HG03139 (cell line): ENCODE measurements around the gene TSEN54.

Experiments used
- ATAC-seq: cut with Tn5 transposase; IDR thresholded peaks from one replicate; pipeline ENCODE4 v1.9.1; 2021; ENCODE audit not compliant: unreplicated experiment

TSEN54 gene

DNA sequence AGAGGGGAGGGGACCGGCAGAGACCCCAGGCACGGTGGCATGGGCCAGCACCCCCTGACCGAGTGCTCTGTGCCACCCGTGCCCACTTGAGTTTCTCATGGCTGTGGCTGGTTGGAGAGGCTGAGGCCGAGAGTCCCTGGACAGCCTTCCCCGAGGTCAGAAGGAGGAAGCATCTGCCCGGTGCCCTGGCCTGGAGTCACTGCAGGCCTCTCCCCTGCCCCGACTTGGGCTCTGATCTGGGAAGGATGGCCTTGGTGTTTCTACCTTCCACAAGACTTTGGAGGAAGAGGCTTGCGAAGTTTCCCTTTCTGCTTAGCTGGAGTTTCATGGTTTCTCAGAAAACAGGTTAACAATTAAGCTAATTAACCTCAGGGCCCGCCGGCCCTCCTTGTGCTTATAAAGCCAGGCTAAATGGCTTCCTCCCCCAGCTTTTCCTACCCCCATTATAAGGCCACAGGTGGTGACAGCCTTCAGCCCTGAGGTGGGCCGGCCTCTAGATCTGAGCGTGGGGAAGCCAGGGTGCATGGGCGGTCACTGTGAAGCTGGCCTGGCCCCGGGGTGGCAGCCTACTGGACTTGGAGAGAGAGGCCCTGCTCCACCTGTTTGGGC is 26.5 kb downstream of the TSEN54 start:
- no peak for ATAC-seq

DNA sequence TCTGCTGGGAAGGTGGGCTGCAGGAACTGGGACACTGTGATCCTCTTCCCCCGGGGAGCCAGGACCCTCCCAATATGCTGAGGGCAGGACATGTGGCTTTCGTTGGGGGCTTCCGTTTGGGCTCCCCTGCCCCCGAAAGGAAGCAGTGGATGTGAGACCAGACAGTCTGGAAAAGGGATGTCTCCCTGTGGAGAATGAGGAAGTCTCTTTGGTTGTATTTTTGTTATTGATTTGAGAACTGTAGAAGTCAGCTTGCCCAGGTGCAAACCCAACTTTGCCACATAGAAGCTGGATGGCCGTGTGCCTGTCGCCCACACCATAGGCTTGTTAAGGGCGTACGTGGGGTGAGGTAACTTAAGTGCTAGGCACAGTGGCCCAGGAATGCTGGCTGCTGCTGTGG is 27.9 kb downstream of the TSEN54 start:
- ATAC-seq, result no peak

- no peak for ATAC-seq
Measured at GRCh38 chr17:75546181-75546580, 29.9 kb downstream of the TSEN54 start.

DNA sequence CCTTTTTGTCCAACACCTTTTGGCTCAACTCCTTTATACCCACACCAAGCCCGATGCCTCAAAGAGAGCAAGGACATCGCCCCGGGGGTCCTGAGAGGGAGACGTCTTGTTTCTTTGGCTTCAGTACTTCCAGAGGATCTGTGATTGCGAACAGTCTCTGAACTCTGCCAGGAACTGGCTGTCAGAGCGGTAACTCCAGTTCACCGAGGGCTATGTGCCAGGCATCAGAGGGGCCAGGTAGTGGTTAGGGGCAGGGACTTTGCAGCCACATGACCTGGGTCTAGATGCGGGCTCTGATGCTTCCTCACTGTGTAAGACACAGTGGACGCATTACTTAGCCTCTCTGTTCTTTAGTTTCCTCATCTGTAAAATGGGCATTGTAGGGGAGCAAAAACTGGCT is 30.8 kb downstream of the TSEN54 start:
- no peak for ATAC-seq

DNA sequence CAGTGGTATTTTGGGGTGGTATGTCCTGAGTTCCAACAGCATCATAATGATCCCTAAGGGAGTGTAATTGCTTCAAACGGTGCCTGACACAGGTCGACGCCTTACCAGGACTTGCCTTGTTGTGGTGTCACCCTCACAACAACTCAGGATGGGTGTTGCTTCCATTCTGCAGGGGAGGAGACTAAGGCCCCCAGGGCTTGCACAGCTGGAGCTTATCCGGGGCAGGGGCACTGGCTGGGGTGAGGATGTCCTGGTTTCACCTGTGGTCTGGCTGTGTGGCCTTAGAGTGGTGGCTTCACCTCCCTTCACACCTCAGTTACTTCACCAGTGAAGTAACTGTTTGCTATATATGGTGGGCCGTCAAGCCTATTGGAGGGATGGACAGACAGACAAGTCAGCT is 32.5 kb downstream of the TSEN54 start:
- ATAC-seq, result no peak

GRCh38 chr17:75549246-75550138 is 33.2 kb downstream of the TSEN54 start:
- ATAC-seq, result no peak

- no peak for ATAC-seq
Measured at GRCh38 chr17:75550139-75550465, 33.8 kb downstream of the TSEN54 start.

- no peak for ATAC-seq
Measured at GRCh38 chr17:75551266-75551665, 34.9 kb downstream of the TSEN54 start.

- no peak for ATAC-seq
Measured at GRCh38 chr17:75552425-75553294, 36.3 kb downstream of the TSEN54 start.

GRCh38 chr17:75553295-75554110 is 37.2 kb downstream of the TSEN54 start:
- no peak for ATAC-seq

- no peak for ATAC-seq
Measured at GRCh38 chr17:75555679-75556153, 39.4 kb downstream of the TSEN54 start.

DNA sequence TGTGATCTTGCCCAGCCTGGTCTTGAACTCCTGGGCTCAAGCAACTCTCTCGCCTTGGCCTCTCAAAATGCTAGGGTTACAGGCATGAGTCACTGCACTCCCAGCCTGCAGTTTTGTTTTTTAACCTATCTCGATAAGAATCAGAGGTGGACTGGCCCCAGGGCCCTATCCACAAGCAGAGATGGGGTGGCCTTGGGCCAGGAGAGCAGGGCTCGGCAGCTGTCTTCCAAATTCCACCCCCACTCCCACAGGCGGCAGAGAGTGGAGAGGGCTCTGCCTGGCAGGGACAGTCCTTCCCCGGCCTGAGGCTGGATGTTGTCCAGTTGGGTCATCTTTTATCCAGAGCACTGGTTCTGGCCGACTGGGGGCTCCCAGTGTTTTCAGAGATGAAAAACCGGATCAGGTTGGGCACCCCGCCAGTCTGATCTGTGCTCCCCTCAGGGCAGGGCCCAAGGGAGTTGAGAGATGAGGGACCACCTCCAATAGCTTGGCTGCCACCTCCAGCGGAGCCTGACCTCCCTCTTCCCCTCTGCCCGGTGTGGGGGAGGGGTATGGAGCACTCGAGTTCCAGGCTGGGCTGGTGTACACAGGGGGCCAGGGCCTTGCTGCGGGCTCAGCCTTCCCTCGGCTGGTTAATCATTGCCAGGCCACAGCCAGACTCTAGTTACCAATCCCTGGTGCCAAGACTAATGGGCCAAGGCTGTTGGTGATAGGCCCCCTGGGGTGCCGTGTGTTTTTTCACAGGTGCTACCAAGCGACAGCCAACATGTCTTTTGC is 40.9 kb downstream of the TSEN54 start:
- no peak for ATAC-seq

- ATAC-seq, result no peak
Measured at GRCh38 chr17:75557852-75558665, 41.7 kb downstream of the TSEN54 start.

DNA sequence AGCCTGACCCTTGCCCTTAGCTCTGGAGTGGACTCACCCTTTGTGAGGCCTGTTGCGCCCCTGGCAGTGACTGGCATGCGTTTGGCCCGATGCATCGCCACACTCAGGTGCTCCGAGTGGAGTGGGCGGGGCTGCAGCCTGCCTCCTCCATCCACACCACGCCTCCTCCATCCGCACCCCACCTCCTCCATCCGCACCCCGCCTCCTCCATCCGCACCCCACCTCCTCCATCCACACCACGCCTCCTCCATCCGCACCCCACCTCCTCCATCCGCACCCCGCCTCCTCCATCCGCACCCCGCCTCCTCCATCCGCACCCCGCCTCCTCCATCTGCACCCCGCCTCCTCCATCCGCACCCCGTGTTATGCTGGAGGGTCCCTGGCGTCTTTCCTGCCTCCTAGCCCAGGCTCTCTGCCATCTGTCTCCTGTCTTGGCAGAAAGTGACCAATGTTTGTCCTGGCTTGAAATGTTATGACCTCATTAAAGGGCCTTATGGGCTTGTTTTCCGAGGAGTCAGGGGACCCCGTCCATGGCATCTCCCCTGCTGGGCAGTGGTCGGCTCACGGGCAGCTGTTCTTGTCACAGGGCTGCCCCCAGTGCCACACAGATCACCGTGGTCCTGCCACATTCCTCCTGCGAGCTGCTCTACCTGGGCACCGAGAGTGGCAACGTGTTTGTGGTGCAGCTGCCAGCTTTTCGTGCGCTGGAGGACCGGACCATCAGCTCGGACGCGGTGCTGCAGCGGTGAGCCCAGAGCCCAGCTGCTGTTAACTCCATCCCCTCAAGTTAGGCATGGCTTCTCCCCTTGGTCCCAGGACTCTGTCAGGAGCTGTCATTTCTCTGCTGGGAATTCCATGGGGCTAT is 42.6 kb downstream of the TSEN54 start:
- no peak for ATAC-seq

DNA sequence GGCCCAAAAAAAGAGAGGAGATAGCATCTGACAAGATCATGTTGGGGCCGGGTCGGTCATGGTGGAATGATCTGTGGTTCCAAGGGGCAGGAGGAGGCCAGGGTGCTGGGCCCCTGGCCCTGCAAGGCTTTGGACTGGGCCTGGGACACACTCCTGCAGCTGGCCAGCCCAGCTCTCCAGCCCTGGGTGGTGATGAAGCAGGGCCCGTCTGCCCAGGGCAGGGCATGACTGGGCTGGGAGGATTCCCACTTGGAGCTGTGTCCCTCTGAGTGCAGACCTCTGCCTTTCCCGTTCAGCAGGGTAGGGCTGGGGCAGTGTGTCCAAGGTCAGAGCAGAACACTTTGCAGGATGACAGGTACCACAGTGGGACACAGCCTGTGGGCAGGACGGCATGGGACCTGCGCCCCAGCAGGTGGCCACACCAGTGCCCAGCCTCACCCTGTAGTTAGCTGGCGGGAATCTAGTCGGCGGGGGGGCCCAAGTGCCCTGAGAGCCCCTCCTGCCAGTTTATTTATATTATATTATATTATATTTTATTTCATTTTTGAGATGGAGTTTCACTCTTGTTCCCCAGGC is 43.7 kb downstream of the TSEN54 start:
- ATAC-seq, result no peak

GRCh38 chr17:75561927-75562603 is 45.7 kb downstream of the TSEN54 start:
- no peak for ATAC-seq

GRCh38 chr17:75563063-75563758 is 46.9 kb downstream of the TSEN54 start:
- ATAC-seq, result no peak
